Measurements from ENCODE around the gene MRPL34. TPM values are rescaled to one million over a fixed set of nuclear protein-coding genes. Genes with fewer than 3 reads are reported as not detected.

The MRPL34 gene
- polyA plus RNA-seq, 1 of the 3 experiments (the other 2 are of a cell fraction): 72.9 TPM

DNA sequence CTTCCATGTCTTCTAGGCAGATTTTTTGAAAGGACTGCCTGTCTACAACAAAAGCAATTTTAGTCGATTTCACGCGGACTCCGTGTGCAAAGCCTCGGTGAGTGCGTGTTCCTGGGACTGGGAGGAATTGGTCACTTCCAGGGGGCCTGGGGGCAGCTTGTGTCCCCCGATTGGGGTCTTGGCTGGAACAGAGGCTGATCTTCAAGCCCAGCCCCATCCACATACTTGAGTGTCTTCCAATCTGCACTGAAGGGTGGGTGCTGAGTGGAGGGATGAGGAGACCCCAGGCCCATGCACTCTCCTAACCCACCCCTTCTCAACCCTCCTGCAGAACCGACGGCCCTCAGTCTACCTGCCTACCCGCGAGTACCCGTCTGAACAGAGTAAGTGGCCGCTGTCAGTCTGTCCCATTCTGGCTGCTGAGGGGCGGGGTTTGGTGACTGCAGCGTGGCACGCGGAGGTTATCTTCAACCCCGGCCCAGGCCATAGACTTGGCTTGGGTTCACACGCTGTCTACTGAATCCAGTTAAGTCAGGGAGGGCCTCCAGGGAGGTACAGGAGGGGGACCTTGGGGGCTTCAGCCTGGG, 8.4 kb downstream of the MRPL34 start (continued):
- TF ChIP-seq TCF12 (IDR thresholded peaks at IDR 0.05): no peak
- no peak for TF ChIP-seq GABPA (IDR thresholded peaks at IDR 0.05; ENCODE audit: low read depth)
- TF ChIP-seq, protein P1, sequence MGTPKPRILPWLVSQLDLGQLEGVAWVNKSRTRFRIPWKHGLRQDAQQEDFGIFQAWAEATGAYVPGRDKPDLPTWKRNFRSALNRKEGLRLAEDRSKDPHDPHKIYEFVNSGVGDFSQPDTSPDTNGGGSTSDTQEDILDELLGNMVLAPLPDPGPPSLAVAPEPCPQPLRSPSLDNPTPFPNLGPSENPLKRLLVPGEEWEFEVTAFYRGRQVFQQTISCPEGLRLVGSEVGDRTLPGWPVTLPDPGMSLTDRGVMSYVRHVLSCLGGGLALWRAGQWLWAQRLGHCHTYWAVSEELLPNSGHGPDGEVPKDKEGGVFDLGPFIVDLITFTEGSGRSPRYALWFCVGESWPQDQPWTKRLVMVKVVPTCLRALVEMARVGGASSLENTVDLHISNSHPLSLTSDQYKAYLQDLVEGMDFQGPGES (IDR thresholded peaks at IDR 0.05; ENCODE audit: low read depth, low read length): no peak
- TF ChIP-seq TAF1 (IDR thresholded peaks at IDR 0.05; ENCODE audit: borderline replicate concordance, low read depth, low read length): no peak
- no peak for TF ChIP-seq TEAD4 (IDR thresholded peaks at IDR 0.05; ENCODE audit: borderline replicate concordance, insufficient read depth)
- TF ChIP-seq, protein P2, sequence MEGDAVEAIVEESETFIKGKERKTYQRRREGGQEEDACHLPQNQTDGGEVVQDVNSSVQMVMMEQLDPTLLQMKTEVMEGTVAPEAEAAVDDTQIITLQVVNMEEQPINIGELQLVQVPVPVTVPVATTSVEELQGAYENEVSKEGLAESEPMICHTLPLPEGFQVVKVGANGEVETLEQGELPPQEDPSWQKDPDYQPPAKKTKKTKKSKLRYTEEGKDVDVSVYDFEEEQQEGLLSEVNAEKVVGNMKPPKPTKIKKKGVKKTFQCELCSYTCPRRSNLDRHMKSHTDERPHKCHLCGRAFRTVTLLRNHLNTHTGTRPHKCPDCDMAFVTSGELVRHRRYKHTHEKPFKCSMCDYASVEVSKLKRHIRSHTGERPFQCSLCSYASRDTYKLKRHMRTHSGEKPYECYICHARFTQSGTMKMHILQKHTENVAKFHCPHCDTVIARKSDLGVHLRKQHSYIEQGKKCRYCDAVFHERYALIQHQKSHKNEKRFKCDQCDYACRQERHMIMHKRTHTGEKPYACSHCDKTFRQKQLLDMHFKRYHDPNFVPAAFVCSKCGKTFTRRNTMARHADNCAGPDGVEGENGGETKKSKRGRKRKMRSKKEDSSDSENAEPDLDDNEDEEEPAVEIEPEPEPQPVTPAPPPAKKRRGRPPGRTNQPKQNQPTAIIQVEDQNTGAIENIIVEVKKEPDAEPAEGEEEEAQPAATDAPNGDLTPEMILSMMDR (IDR thresholded peaks at IDR 0.05): no peak
- no peak for TF ChIP-seq RXRA (IDR thresholded peaks at IDR 0.05; ENCODE audit: borderline replicate concordance, low read depth)
- TF ChIP-seq MEF2A (IDR thresholded peaks at IDR 0.05; ENCODE audit: borderline replicate concordance, low read depth): no peak

DNA sequence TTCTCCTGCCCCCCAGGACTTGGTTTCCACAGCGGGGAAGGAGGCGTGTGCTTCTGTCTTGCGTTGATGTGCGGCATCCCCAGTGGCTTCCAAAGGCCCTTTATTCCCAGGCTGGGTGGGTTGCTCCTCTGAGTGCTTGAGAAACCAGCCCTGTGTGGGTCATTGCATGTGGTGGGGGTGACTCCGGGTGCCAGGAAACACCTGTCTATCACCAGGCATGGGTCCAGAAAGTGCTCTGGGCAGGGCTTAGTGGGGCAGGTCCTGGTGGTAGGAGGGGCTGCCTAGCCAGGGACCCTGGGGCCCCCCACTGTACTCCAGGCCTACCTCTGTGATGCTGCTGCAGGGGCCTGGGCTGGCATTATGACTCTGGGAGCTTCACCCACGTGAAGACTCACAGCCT, 13.3 kb downstream of the MRPL34 start:
- POLR2A ChIA-PET: no interaction called here

More for the DNA sequence above, 13.3 kb downstream of the MRPL34 start:
- no peak overlapping the region for H3K27ac ChIP-seq (ENCODE audit: low read depth in 2 of 2, low read length in 1 of 2)
- peaks cover 7% of the 10 kb centered on the region for H3F3A ChIP-seq (replicated peaks; ENCODE audit: insufficient read depth)
- WGBS (ENCODE audit: low lambda C conversion rate): 90% methylated on average over 6 of the region's 6 CpGs
- no peaks in the 10 kb centered on the region for H3K4me1 ChIP-seq (ENCODE audit: control insufficient read depth in 1 of 2, insufficient read depth in 2 of 2, low read depth in 1 of 2, low read length in 1 of 2)
- H3K36me3 ChIP-seq (replicated peaks in 1 of 2; ENCODE audit: control insufficient read depth in 1 of 2, insufficient read depth in 2 of 2, low read length in 1 of 2): peaks cover 14 to 49% of the 10 kb centered on the region in 2 experiments
- DNase-seq: no peak
- no peak overlapping the region for H3K4me2 ChIP-seq
- H3K9me2 ChIP-seq: no peaks in the 10 kb centered on the region
- no peaks in the 10 kb centered on the region for H3K27me3 ChIP-seq (ENCODE audit: insufficient read depth)
- H3K79me2 ChIP-seq (ENCODE audit: insufficient read depth): peaks cover 5% of the 10 kb centered on the region; the same call in 1 of the 2 replicates
- no peak overlapping the region for H3K4me3 ChIP-seq (ENCODE audit: low read depth in 2 of 2, low read length in 1 of 2)
- no peak overlapping the region for H3K9ac ChIP-seq
- CTCF ChIA-PET: no interaction called here
- TF ChIP-seq, protein P1 (IDR thresholded peaks at IDR 0.05; ENCODE audit: low read depth, low read length): no peak
- no peak for TF ChIP-seq CHD2 (IDR thresholded peaks at IDR 0.05; ENCODE audit: low read length, partially characterized antibody)
- TF ChIP-seq NFIC (IDR thresholded peaks at IDR 0.05; ENCODE audit: borderline replicate concordance): no peak
- TF ChIP-seq, protein P2 (IDR thresholded peaks at IDR 0.05): no peak
- TF ChIP-seq EZH2phosphoT487 (IDR thresholded peaks at IDR 0.05; ENCODE audit: borderline replicate concordance, low read depth): no peak
- no peak for TF ChIP-seq GABPA (IDR thresholded peaks at IDR 0.05; ENCODE audit: low read depth)
- no peak for TF ChIP-seq NRF1 (IDR thresholded peaks at IDR 0.05; ENCODE audit: low read depth, low read length)
- no peak for TF ChIP-seq GATA2 (CRISPR knock-in tag; IDR thresholded peaks at IDR 0.05)
- TF ChIP-seq, protein P3, sequence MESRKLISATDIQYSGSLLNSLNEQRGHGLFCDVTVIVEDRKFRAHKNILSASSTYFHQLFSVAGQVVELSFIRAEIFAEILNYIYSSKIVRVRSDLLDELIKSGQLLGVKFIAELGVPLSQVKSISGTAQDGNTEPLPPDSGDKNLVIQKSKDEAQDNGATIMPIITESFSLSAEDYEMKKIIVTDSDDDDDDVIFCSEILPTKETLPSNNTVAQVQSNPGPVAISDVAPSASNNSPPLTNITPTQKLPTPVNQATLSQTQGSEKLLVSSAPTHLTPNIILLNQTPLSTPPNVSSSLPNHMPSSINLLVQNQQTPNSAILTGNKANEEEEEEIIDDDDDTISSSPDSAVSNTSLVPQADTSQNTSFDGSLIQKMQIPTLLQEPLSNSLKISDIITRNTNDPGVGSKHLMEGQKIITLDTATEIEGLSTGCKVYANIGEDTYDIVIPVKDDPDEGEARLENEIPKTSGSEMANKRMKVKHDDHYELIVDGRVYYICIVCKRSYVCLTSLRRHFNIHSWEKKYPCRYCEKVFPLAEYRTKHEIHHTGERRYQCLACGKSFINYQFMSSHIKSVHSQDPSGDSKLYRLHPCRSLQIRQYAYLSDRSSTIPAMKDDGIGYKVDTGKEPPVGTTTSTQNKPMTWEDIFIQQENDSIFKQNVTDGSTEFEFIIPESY (IDR thresholded peaks at IDR 0.05; ENCODE audit: borderline replicate concordance, low read depth): no peak
- TF ChIP-seq RCOR1 (IDR thresholded peaks at IDR 0.05; ENCODE audit: low read length): no peak
- TF ChIP-seq, protein P4, sequence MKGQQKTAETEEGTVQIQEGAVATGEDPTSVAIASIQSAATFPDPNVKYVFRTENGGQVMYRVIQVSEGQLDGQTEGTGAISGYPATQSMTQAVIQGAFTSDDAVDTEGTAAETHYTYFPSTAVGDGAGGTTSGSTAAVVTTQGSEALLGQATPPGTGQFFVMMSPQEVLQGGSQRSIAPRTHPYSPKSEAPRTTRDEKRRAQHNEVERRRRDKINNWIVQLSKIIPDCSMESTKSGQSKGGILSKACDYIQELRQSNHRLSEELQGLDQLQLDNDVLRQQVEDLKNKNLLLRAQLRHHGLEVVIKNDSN (IDR thresholded peaks at IDR 0.05; ENCODE audit: borderline replicate concordance, low read depth): no peak
- no peak for TF ChIP-seq RAD21 (IDR thresholded peaks at IDR 0.05; ENCODE audit: low read length)
- TF ChIP-seq TEAD4 (IDR thresholded peaks at IDR 0.05; ENCODE audit: borderline replicate concordance, insufficient read depth): no peak
- no peak for TF ChIP-seq FOXM1 (IDR thresholded peaks at IDR 0.05; ENCODE audit: low read depth)
- no peak for TF ChIP-seq RFX5 (IDR thresholded peaks at IDR 0.05; ENCODE audit: low read length)
- no peak for TF ChIP-seq FOXJ3 (CRISPR knock-in tag; IDR thresholded peaks at IDR 0.05)
- no peak for TF ChIP-seq ELF1 (IDR thresholded peaks at IDR 0.05)
- no peaks in the 10 kb centered on the region for H4K20me1 ChIP-seq (ENCODE audit: insufficient read depth)
- H3K9me3 ChIP-seq: no peaks in the 10 kb centered on the region
- no peak overlapping the region for H2AFZ ChIP-seq (ENCODE audit: low read depth)

All from SK-N-SH (cell line).